ENCODE measurements around the gene EPS8L3.
"Not testable (repeated sequence)": the region's sequence is repeated elsewhere in the genome, so short reads cannot be mapped to it uniquely, and the experiment has no call there.

Gene EPS8L3, protein sequence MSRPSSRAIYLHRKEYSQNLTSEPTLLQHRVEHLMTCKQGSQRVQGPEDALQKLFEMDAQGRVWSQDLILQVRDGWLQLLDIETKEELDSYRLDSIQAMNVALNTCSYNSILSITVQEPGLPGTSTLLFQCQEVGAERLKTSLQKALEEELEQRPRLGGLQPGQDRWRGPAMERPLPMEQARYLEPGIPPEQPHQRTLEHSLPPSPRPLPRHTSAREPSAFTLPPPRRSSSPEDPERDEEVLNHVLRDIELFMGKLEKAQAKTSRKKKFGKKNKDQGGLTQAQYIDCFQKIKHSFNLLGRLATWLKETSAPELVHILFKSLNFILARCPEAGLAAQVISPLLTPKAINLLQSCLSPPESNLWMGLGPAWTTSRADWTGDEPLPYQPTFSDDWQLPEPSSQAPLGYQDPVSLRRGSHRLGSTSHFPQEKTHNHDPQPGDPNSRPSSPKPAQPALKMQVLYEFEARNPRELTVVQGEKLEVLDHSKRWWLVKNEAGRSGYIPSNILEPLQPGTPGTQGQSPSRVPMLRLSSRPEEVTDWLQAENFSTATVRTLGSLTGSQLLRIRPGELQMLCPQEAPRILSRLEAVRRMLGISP

DNA sequence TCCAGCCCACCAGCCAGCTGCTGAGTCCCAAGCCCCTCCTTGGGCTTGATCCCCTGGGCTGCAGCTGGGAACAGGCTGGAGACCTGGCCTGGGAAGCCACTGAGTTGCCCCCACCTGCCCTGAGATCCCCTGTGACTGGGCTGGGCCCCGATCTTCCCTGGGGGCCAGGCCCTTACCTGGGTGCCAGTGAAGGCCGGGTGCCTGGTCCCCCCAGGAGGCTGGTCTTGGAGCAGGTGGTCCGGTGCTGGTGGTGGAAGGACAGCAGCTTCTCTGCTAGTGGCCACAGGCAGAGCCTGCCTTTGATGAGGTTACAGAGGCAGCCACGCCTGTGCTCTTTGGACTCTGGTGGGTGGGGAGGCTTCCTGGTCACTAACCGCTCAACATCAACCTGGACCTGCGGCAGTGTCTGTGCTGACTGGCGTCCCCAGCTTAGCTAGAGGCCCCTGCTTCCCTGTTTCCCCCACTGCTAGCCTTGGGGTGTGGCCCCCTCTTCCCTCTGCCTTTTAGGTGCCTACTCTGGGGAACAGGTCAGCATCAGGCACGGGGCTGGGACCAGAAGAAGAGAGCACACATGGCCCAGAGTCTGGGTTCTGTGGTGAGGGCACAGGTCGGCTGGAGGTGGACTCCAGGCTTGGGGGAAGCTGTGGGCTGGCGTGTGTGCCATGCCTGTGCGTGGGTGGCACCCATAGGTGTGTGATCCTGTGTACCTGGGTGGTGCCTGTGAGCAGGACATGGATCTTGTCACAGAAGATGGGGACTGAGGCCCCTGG is at the start of gene EPS8L3:
Gene EPS8L3, minus strand, starts transcription at position 278 of the 770 bp plus-strand sequence. CDS start 2,174 bp downstream, outside the sequence.
- DNase-seq: no peak

DNA sequence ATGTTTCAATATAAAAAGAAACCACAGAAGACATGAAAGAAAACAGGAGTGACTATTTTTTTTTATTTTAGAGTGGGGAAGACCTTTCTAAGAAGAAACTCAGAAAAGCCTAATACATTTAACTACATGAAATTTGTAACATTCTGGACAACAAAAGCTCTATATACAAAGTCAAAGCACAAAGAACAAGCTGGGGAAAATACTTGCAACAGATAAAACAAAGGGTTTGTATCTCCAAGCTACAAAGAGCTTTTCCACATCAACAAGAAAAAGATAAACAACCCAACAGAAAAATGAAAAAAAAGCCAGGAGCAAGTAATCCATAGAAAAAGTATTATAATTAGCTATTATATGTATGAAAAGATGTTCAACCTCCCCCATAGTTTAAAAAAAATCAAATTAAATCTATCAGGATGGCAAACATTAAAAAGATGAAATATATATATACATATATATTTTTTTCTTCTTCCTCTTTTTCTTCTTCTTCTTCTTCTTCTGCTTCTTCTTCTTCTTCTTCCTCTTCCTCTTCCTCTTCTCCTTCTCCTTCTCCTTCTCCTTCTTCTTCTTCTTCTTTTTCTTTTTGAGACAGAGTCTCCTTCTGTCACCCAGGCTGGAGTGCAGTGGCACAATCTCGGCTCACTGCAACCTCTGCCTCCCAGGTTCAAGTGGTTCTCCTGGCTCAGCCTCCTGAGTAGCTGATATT is 49.1 kb upstream of the EPS8L3 start:
- DNase-seq: no peak

DNA sequence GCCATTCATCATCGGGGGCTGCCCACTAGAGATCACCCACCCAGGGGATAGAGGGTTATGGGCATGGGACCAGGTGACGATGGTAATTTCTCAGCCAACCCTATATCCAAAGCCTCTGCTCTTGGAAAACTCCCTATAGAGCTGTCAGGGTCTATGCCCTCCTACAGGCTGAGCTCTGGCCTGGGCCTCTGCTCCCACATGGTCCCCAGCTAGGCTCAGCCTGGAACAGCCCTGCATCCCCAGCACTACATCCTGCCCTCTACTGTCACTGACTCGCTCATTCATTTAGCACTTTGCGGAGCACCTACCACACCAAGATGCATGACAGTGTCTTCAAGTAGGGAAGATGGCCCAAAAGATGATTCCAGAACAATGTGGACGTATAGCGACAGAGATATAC is 45.0 kb upstream of the EPS8L3 start:
- no peak for DNase-seq

DNA sequence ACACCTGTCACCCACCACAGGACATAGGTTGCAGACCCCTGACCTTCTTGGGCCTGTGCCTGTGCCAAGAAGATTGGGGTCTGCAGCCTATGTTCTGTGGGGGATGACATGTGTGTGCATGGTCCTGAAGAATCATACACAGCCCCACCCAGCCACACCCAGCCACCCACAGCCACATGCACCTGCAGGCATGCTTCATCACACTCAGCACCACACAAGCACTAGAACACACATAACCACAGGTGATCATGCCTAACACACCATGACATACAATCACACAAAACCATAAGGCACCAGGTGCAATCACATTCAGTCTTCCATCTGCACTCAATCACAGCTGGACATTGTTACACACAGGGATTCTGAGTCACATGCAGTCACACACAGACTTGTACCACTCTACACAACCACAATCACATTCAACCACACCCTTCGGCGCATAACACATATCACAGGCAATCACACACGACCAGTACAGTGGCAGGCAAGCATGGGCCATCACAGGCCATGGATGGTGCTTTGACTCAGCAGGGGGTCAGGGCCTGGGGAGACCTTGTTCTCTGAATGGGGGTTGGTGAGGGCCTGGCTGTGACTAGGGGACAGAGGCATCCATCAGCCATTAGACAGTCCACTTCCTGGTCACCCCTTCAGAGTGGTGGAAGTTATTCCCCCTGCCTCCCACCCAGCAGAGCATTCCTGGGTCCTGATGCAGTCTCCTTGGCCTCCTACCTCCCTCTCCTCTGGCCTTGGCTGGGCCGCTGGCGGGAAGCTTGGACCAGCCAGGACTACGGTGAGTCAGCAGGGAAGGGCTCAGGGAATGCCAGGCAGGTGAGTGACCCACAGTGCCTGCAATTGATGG is 44.3 kb upstream of the EPS8L3 start:
- DNase-seq: no peak

DNA sequence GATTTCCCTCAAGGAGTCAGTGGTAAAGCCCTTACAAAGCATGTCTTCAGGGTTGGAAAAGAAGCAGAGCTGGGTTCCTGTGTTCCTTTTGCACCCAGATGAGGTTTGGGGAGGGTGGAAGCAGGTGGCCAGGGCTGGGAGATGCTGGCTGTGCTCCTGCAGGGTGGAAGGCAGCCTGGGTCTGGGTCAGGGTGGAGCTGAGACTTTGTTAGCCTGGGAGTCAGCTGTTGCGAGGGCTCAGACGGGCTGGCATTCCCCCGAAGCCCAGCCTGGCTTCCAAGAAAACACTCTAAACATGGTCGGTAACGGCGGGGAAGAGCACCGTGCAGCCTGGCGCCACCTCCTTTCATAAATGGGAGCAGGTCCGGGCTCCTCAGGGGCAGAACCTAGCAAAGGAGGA is 43.7 kb upstream of the EPS8L3 start:
- DNase-seq: no peak

DNA sequence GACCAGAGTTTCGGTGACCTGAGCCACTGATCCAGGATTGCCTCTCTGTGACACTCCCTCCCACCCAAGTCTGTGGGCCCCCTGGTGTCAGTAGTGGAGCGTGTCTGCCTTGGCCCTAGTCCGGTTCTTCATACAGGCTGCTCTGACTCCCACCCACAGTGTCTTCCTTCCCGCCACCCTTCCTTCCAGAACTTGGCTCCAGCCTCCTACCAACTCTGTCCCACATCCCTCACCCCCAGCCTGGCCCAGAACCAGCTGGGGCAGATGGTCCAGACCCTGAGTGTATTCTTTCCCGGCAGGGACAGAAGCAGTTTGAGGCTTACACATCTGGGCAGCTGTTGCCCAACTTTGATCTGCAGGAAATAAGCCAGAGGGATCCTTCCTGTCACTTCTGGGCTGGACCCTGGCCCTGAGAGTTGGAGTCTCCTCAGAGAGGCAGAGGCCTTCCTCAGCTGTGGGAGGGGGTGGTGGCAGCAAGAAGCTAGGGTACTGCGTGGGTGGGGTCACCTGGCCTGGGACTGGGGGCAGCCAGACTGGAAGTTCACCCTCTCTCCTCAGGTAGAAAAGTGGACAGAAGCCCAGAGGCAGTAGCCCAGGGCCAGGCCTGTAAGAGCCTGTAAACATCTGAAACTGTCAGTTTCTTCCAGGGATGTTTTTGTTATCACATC is 43.1 kb upstream of the EPS8L3 start:
- DNase-seq: no peak

DNA sequence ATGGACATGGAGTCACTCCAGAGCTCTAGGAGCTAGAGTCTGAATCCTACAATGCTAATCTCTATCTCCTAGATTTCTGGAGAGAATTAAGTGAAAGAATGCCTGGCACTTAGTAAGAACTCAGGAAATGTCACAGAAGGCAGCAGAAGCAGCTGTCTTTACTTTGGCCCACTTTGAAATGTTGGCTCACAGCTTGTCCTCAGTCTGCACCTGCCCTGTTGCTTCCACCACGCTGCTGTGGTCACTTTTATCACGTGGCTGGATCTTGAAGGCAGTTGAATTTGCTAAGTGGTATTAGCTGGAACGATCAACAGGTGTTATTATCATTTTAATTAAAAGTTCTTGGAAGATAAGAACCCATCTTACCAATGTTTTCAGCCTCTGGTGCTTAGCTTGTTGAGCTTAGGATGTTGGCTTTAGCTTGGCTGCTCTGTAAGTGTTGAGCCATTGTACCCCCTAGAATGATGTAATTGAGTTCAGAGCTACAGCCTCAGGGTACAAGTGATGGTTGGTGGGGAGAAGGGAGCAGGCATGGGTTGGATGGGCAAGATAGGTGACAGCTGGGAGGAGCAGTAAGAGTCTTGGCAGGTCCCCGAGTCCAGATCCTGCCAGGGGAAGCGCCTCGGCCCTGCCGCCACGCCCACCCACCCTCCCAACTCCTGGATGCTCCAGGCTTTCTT is 41.9 kb upstream of the EPS8L3 start:
- DNase-seq: no peak

DNA sequence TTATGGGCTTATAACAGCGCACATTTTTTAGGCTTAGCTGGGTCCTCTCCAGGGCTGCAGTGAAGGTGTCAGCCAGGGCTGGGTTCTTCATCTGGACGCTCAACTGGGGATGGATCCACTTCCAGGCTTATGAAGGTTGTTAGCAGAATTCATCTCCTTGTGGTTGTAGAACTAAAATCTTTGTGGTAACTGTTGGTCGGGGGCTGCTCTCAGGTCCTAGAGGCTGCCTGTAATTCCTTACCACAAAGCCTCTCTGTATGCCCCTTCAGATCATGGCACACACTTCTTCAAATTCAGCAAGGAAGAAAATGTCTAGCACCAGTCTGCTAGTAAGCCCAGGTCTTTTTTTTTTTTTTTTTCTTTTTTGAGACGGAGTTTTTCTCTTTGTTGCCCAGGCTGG is 40.9 kb upstream of the EPS8L3 start:
- DNase-seq: no peak

DNA sequence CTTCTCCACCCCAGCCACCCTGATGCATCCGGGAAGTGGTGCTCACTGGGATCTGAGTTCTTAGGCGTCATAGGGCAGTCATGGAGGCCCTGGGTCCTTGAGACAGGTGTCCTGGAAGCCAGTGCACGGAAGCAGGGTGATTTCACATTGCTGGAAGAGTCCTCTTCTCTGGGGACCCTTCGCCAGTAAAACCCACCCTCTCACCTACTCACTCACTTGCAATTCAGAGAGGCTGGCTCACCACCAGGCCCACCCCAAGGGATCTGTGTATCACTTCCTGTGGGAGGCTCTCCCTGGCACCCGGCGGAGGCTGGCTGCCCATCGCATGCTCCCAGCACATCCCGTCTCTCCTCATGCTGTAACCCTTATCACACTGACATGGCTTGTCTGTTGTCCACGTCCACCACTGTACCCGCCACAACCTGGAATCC is 40.2 kb upstream of the EPS8L3 start:
- no peak for DNase-seq

DNA sequence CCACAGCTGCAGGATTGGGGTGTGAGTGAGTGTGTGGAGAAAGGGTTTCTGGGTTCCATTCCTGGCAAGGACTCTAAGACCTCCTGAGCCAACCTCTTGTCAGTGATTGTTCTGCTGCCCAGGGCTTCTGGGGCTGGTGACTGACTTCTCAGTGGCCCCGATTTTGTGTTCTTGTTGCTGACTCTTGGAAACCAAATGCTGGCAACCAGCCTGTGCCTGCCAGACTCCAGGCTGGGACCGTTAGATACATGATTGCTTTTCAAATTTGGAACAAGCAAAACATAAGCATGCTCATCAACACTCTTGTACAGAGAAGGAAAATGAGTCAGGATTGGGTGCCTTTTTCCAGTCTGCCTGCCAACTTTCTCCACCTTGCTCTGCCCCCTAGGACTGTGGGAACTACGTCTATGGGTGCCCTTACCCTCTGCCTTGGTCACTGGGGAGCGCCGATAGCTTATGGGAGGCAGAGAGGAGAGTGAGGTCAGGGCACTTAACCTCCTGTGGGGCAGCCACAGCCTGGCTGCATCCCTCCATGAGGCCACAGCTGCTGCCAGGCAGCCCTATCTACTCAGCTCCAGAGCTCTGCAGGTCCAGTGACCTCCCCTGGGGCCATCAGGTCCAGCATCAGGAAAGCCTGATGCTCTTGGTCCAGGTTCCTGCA is 39.3 kb upstream of the EPS8L3 start:
- DNase-seq: no peak

DNA sequence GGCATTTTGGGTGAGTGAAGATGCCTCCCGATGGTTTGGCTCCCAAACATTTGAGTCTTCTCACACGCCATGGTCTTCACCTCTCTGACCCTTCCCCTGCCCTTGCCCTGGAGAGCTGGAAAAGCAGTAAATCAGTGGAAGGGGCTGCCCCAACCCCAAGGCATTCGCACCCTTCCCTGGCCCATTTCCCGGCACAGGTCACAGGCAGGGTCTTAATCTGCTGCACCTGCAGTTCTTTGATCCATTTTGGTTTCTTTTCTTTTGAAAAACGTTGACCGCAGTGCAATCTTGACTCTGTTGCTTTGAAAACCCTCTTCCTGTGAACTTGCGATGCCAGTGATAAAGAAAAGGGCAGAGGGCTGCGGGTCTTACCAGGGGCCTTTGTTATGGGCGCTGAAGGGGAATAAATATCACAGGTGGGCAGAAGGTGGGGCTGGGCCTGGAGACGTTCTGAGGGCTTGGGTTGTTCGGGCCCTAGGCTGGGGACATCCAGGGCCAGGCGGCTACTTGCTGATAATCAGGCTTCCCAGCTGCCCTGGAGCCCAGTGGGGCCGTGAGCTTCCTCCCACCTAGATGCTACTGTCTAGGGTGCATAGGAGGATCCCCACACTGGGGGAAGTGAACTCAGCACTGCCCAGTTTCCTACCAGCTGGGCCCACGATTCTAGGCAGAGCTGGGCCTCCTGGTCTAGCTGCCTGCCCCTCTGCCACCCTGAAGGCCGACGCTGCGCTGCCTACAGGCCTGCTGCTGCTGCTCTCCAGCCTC is 38.6 kb upstream of the EPS8L3 start:
- DNase-seq: no peak

DNA sequence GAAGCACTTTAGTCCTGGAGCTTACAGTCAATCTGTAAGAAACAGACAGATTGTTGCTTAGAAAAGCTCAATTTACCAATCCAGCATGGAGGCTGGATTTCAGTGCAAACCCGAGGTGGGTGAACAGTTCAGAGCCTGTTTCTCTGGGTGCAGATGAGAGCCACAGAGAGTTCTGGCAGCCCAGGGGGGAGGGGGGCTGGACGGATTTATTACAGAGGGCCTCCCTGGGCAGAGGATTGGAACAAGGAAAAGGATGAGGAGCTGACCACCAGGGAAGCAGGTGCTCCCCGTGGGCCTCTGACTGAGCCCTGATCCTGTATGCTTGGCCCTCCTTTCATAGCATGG is 38.0 kb upstream of the EPS8L3 start:
- no peak for DNase-seq

DNA sequence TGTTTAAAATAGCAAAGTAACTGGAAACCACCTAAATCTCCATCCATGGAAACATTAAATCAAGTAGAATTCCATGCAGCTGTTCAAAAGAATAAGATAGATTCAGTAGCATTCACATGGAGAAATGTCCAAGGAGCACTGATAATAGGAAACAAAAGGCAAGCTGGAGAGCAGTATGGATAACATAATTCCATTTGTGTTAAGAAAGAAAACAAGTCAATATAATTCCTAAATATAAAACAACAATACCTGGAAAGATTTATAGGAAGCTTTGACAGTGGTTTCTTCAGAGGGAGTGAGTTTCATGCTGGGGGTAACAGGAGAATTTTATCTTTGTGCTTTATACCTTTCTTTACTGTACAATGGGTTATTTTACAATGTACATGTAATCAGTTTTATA is 36.6 kb upstream of the EPS8L3 start:
- DNase-seq: no peak

DNA sequence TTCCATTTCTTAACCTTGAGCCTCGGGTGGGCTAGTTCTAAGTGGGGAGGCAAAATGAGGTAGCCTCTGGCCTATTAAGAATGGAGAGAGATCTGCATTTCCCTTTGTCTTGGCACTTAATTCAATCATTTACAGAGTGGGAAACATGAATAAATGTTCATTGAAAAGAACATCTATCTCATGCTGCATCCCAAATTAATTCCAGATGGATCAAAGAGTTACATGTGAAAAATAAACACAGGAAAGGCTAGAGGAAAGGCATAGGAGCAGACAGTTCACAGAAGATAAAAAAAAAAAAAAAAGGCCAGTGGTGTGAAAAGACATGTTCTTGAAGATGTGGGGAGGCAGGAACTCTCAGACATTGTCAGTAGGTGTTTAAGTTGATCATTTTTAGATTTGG is 35.7 kb upstream of the EPS8L3 start:
- no peak for DNase-seq

DNA sequence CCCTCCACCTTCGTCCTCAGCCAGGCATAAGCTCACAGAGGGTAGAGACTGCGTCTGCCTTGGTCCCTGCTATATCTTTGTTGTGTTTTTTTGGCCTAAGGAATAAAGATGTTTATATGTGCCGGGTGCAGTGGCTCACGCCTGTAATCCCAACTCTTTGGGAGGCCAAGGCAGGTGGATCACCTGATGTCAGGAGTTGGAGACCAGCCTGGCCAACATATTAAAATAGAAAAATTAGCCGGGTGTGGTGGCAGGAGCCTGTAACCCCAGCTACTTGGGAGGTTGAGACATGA is 33.5 kb upstream of the EPS8L3 start:
- DNase-seq: not testable (repeated sequence)

DNA sequence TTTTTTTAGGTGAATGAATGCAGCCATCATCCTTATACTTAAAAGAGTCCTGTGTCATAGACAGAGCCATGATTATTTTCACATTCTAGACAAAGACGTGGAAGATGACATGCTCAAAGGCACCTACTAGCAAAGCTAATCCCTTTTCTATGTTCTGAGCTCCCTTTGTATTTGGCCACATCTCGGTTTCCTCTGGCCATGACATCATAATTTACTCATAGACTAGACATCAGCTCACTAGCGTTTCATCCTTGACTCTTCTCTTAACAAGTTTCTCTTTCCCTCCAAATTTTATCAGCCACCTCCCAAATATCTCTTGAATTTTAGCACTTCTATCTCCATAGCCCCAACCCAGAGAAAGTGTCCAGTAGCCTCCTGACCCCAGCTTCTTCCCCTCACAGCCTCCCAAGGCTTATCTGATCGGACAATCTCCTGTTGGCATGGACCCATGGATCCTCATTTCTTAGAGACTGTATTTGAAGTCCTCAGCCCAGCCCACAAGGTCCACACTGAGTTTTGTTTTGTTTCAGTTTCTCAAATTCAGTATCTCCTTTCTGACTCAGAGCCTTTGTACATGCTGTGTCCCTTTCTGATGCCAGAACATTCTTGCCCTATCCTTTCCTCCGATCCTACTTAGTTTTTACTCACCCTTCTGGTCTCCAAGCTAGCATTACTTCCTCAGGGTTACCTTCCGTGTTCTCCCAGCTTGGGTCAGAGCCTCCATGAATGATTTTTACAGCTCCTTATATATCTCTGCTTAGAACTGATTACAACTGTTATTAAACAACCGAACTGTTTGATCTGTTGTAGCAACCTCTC is 33.0 kb upstream of the EPS8L3 start:
- DNase-seq: no peak

DNA sequence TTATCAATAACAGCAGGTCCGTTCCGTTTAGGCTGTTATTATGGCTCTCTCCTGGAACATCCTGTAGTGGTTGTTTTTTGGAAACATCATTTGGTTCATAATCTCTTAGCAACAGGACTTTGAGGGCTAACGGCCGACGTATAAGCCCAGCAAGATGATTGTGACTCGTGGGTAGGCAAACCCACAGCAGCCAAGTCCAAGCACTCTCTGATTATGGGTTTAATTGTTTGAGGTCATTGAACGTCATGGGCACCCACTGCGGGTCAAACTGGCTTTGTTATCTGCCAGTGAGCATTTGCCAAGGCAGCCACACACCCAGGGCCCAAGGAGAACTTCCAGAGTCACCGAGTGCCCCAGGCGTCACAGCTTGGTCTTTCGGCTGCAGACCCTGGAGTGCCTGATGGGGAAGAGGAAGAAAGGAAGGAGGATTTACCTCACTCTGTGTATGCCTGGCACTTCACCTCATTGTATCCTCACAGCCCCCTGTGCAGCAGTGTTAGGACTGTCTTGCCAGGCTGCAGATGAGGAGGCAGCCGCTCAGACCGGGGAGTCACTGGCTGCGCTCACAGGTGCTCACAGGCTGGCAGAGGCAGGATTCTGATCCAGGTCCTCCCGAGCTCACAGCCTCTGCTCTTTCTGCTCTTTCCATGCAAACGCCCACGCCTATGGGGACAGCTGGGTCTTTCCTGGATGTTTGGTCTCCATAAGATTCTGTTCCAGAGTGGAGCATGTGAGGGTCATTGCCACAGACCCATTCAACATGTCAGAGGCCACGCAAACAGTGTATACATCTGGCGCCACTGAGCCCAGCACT is 30.8 kb upstream of the EPS8L3 start:
- DNase-seq: no peak
